ENCODE measurements around the gene RNF215. TPM values are rescaled to one million over a fixed set of nuclear protein-coding genes. Genes with fewer than 3 reads are reported as not detected.

The RNF215 gene
- total RNA-seq, 2 donors from 2014 or later = 11.4 to 11.6 TPM

GRCh38 chr22:30335236-30335635 lies 52.0 kb downstream of the RNF215 start:
- no peaks in the 10 kb centered on the region for H3K27me3 ChIP-seq (replicated peaks; ENCODE audit: insufficient read depth)
- H3K36me3 ChIP-seq = peaks cover 82% of the 10 kb centered on the region
- no peak for TF ChIP-seq CTCF (IDR thresholded peaks at IDR 0.05)
- H3K4me3 ChIP-seq = no peak overlapping the region
- H3K9me3 ChIP-seq = no peaks in the 10 kb centered on the region
- H3K4me1 ChIP-seq (ENCODE audit: control insufficient read depth in 1 of 2, low read depth in 2 of 2) = peaks cover 0 to 4% of the 10 kb centered on the region in 2 donors
- no peak for DNase-seq (ENCODE audit: low spot score)
- no peak overlapping the region for H3K27ac ChIP-seq
- ATAC-seq (ENCODE audit: insufficient number of reproducible peaks, low FRiP score, low read depth) = no peak

GRCh38 chr22:30334646-30335045 lies 52.6 kb downstream of the RNF215 start:
- H3K4me1 ChIP-seq (ENCODE audit: control insufficient read depth in 1 of 2, low read depth in 2 of 2) = no peaks in the 10 kb centered on the region
- H3K4me3 ChIP-seq = no peak overlapping the region
- H3K27ac ChIP-seq = no peak overlapping the region
- ATAC-seq (ENCODE audit: insufficient number of reproducible peaks, low FRiP score, low read depth) = no peak
- H3K9me3 ChIP-seq = no peaks in the 10 kb centered on the region
- no peak for DNase-seq (ENCODE audit: low spot score)
- peaks cover 76% of the 10 kb centered on the region for H3K36me3 ChIP-seq
- H3K27me3 ChIP-seq (replicated peaks; ENCODE audit: insufficient read depth) = no peaks in the 10 kb centered on the region
- TF ChIP-seq CTCF (IDR thresholded peaks at IDR 0.05) = no peak

- H3K4me1 ChIP-seq (ENCODE audit: control insufficient read depth in 1 of 2, low read depth in 2 of 2) = no peaks in the 10 kb centered on the region
- no peaks in the 10 kb centered on the region for H3K27me3 ChIP-seq (replicated peaks; ENCODE audit: insufficient read depth)
- TF ChIP-seq CTCF (IDR thresholded peaks at IDR 0.05) = no peak
- ATAC-seq (ENCODE audit: insufficient number of reproducible peaks, low FRiP score, low read depth) (no peak), DNase-seq (ENCODE audit: low spot score) (no peak)
- no peak overlapping the region for H3K27ac ChIP-seq
- no peak overlapping the region for H3K4me3 ChIP-seq
- peaks cover 67% of the 10 kb centered on the region for H3K36me3 ChIP-seq
- no peaks in the 10 kb centered on the region for H3K9me3 ChIP-seq
These were observed 53.5 kb downstream of the RNF215 start for GRCh38 chr22:30333707-30334087.

GRCh38 chr22:30332994-30333706 lies 54.1 kb downstream of the RNF215 start:
- Histone ChIP-seq H3K4me1 (ENCODE audit: control insufficient read depth in 1 of 2, low read depth in 2 of 2) (no peaks in the 10 kb centered on the region), H3K27me3 (replicated peaks; ENCODE audit: insufficient read depth) (no peaks in the 10 kb centered on the region), H3K4me3 (no peak overlapping the region), H3K36me3 (peaks cover 61% of the 10 kb centered on the region), H3K27ac (no peak overlapping the region), H3K9me3 (no peaks in the 10 kb centered on the region)
- no peak for TF ChIP-seq CTCF (IDR thresholded peaks at IDR 0.05)
- DNase-seq (ENCODE audit: low spot score) (no peak), ATAC-seq (ENCODE audit: insufficient number of reproducible peaks, low FRiP score, low read depth) (no peak)

- Histone ChIP-seq H3K4me3 (no peak overlapping the region), H3K4me1 (ENCODE audit: control insufficient read depth in 1 of 2, low read depth in 2 of 2) (peaks cover 0 to 2% of the 10 kb centered on the region in 2 donors), H3K27ac (no peak overlapping the region), H3K27me3 (replicated peaks; ENCODE audit: insufficient read depth) (no peaks in the 10 kb centered on the region), H3K36me3 (peaks cover 56% of the 10 kb centered on the region), H3K9me3 (no peaks in the 10 kb centered on the region)
- DNase-seq (ENCODE audit: low spot score) (no peak), ATAC-seq (ENCODE audit: insufficient number of reproducible peaks, low FRiP score, low read depth) (no peak)
- no peak for TF ChIP-seq CTCF (IDR thresholded peaks at IDR 0.05)
These were observed 54.7 kb downstream of the RNF215 start for GRCh38 chr22:30332551-30332950.

Other genes with a start within 250 kb of the RNF215 start
- gene LIF, start 140.7 kb downstream of the RNF215 start, total RNA-seq = 10 to 100 TPM in 1 of 2 donors, 1 to 10 TPM in 1; 1.4 to 11.3 TPM
- 10 to 100 TPM in 1 of 2 donors, 1 to 10 TPM in 1; 3.5 to 27.1 TPM for gene OSM, start 120.6 kb downstream of the RNF215 start, total RNA-seq
- gene CASTOR1, start 97.9 kb downstream of the RNF215 start, total RNA-seq = 10 to 100 TPM in 1 of 2 donors, 1 to 10 TPM in 1; 7.5 to 22.6 TPM
- 10 to 100 TPM; 31.5 to 54.2 TPM for gene TBC1D10A, start 60.5 kb downstream of the RNF215 start, total RNA-seq
- gene SF3A1, start 30.5 kb downstream of the RNF215 start, total RNA-seq = 10 to 100 TPM; 56.7 to 77.0 TPM
- gene CCDC157, start 30.4 kb downstream of the RNF215 start, total RNA-seq = 1 to 10 TPM in 1 of 2 donors, under 1 TPM in 1; 0.27 to 2.9 TPM
- gene SEC14L2, start 9.6 kb upstream of the RNF215 start, total RNA-seq = 10 to 100 TPM in 1 of 2 donors, 1 to 10 TPM in 1; 6.4 to 18.3 TPM
- gene MTFP1, start 38.4 kb upstream of the RNF215 start, total RNA-seq = 1 to 10 TPM; 1.9 to 6.4 TPM
- gene SEC14L3, start 84.6 kb upstream of the RNF215 start, total RNA-seq = not detected
- not detected for gene SEC14L4, start 118.3 kb upstream of the RNF215 start, total RNA-seq
- gene SEC14L6, start 159.3 kb upstream of the RNF215 start, total RNA-seq = under 1 TPM; 0.27 to 0.56 TPM
- gene GAL3ST1, start 187.3 kb upstream of the RNF215 start, total RNA-seq = 1 to 10 TPM; 1.5 to 2.2 TPM
- 10 to 100 TPM; 30.5 to 58.6 TPM for gene PES1, start 204.5 kb upstream of the RNF215 start, total RNA-seq
- gene TCN2, start 219.8 kb upstream of the RNF215 start, total RNA-seq = 10 to 100 TPM; 33.9 to 82.0 TPM
- 10 to 100 TPM; 12.8 to 16.9 TPM for gene SLC35E4, start 248.4 kb upstream of the RNF215 start, total RNA-seq

Measured in thoracic aorta (tissue), 2 donors.